Measurements from ENCODE around the gene STK38. TPM values are rescaled to one million over a fixed set of nuclear protein-coding genes. Genes with fewer than 3 reads are reported as not detected.

Gene STK38
- total and polyA plus RNA-seq, 2 of the 4 experiments (the other 2 are of a cell fraction) = 10.6 to 19.7 TPM

GRCh38 chr6:36523451-36523850 lies 23.8 kb downstream of the STK38 start:
- Histone ChIP-seq H3K27me3 (ENCODE audit: control insufficient read depth, insufficient read depth, low read length) (no peaks in the 10 kb centered on the region), H3K4me1 (ENCODE audit: control insufficient read depth, insufficient read depth, low read length) (peaks cover 5% of the 10 kb centered on the region), H3K14ac (replicated peaks; ENCODE audit: low read depth, low read length) (no peak overlapping the region), H2BK15ac (ENCODE audit: low read depth, low read length) (no peak overlapping the region), H2AK5ac (ENCODE audit: low read depth, low read length) (no peak overlapping the region), H3K4ac (ENCODE audit: low read depth, low read length) (no peak overlapping the region), H3K4me2 (ENCODE audit: low read depth, low read length) (no peak overlapping the region), H2BK5ac (ENCODE audit: low read depth, low read length, poor library complexity, severe bottlenecking) (no peak overlapping the region), H2BK20ac (ENCODE audit: low read depth, low read length) (no peak overlapping the region), H3K18ac (ENCODE audit: low read depth, low read length) (no peak overlapping the region), H2BK120ac (ENCODE audit: low read depth, low read length) (no peak overlapping the region), H4K8ac (ENCODE audit: low read depth in 2 of 2, low read length in 2 of 2) (no peak overlapping the region), H2AFZ (replicated peaks; ENCODE audit: low read length, poor library complexity) (no peak overlapping the region), H3K9me1 (ENCODE audit: insufficient read depth, low read length) (0 out of 2 replicates have a peak, but pooled peaks cover 4% of the 10 kb centered on the region), H2AK9ac (replicated peaks; ENCODE audit: low read depth, low read length, poor library complexity) (no peak overlapping the region), H3K27ac (ENCODE audit: insufficient read depth, low read length) (no peak overlapping the region), H3K36me3 (ENCODE audit: control insufficient read depth, insufficient read depth, low read length) (peaks cover 13% of the 10 kb centered on the region), H3K79me1 (ENCODE audit: low read depth in 1 of 2, low read length in 2 of 2) (peaks cover 11 to 46% of the 10 kb centered on the region in 2 experiments), H4K5ac (ENCODE audit: low read depth, low read length) (no peak overlapping the region), H3K9ac (ENCODE audit: low read depth, low read length) (no peak overlapping the region), H3K4me3 (ENCODE audit: insufficient read depth, low read depth, low read length) (no peak overlapping the region), H3K56ac (ENCODE audit: extremely low read depth, insufficient read depth, low read length) (no peak overlapping the region), H3K9me3 (ENCODE audit: control insufficient read depth, insufficient read depth, low read length) (no peaks in the 10 kb centered on the region), H4K91ac (ENCODE audit: insufficient read depth, low read depth, low read length) (no peak overlapping the region), H4K20me1 (ENCODE audit: insufficient read depth, low read length) (peaks cover 3% of the 10 kb centered on the region; the same call in 1 of the 2 replicates), H3K23ac (ENCODE audit: low read depth, low read length) (no peak overlapping the region)
- dilution Hi-C loops (cut with HindIII; ENCODE audit: low sequenced_read_pairs, unreplicated experiment) (no loop called here), in situ Hi-C loops (cut with MboI; ENCODE audit: low sequenced_read_pairs) (no loop called here), intact Hi-C loops (cut with micrococcal nuclease) (no loop called here)
- POLR2A ChIA-PET (ENCODE audit: unreplicated experiment) = interaction anchor here (0.6 kb wide), 2 partner anchors 71 to 74 kb away, joined by 3 to 7 read pairs; no protein-coding TSS in a partner anchor
- no TSS peak for BruUV-seq (replicated peaks)
- CTCF ChIA-PET = no interaction called here
- WGBS, 2 experiments (ENCODE audit: extremely low coverage in 2 of 2, insufficient read length in 1 of 2) = 100% methylated on average over 2 of the region's 8 CpGs; no CpG with 5 or more reads in 1 of the 2 experiments
- DNase-seq = no peak
- ATAC-seq (ENCODE audit: low read depth) = no peak
- TF ChIP-seq SMC3 (IDR thresholded peaks at IDR 0.05; ENCODE audit: low read depth, low read length) (no peak), NFE2L2 (IDR thresholded peaks at IDR 0.05; ENCODE audit: low read depth, low read length) (no peak), CTCF (conservative IDR thresholded peaks at IDR 0.05; ENCODE audit: low read depth, low read length) (no peak), RCOR1 (IDR thresholded peaks at IDR 0.05; ENCODE audit: insufficient replicate concordance, low read length) (no peak), CHD1 (IDR thresholded peaks at IDR 0.05; ENCODE audit: low read depth, low read length) (no peak), ELK1 (IDR thresholded peaks at IDR 0.05; ENCODE audit: borderline replicate concordance, low read depth, low read length) (no peak), MAFK (IDR thresholded peaks at IDR 0.05; ENCODE audit: low read depth, low read length) (no peak)
